SK-N-MC (cell line): ENCODE measurements around the gene MRPL53.
"Not testable (repeated sequence)": the region's sequence is repeated elsewhere in the genome, so short reads cannot be mapped to it uniquely, and the experiment has no call there.

Experiments
- DNase-seq: peaks from one replicate; pipeline ENCODE4 v3.0.0-alpha.2; 2011; ENCODE audit warnings: low read depth, low spot score
- H3K27ac ChIP-seq: fragments of 200-600 bp; sonication (generic); 2 replicates; pipeline ENCODE4 v1.5.1; 2016; ENCODE audit warnings: mixed run types
- H3K36me3 ChIP-seq: fragments of 200-600 bp; sonication (generic); 2 replicates; pipeline ENCODE4 v1.6.1; 2017; ENCODE audit warnings: antibody characterized with exemption, low read length, mixed read lengths; ENCODE audit not compliant: insufficient read depth
- H3K4me3 ChIP-seq: fragments of 200-600 bp; sonication (generic); 2 replicates; pipeline ENCODE4 v1.5.1; 2016
- H3K9ac ChIP-seq: fragments of 200-600 bp; sonication (generic); 2 replicates; pipeline ENCODE4 v1.8.0; 2017; ENCODE audit warnings: mixed run types, mixed read lengths; ENCODE audit not compliant: insufficient read length
- H3K9me3 ChIP-seq: fragments of 200-600 bp; sonication (generic); 2 replicates; pipeline ENCODE4 v1.6.1; 2017; ENCODE audit warnings: low read depth, mild to moderate bottlenecking, antibody characterized with exemption, low read length, moderate library complexity, mixed read lengths
- EZH2 ChIP-seq: fragments of 200-600 bp; sonication (generic); IDR thresholded peaks from one replicate; pipeline ENCODE4 v1.6.1; 2017; ENCODE audit warnings: antibody characterized with exemption
- FOXP2 ChIP-seq: optimal IDR thresholded peaks from 2 replicates; pipeline ENCODE3; 2011; ENCODE audit warnings: mild to moderate bottlenecking, moderate library complexity; ENCODE audit not compliant: insufficient read depth; ENCODE audit errors: extremely low read length, control extremely low read depth
- POLR2AphosphoS5 ChIP-seq: IDR thresholded peaks from 2 replicates; pipeline ENCODE4 v1.6.1; 2012; ENCODE audit warnings: mild to moderate bottlenecking, low read depth, low read length, borderline replicate concordance

The MRPL53 gene

GRCh38 chr2:74447230-74447999, 25.1 kb downstream of the MRPL53 start:
- Histone ChIP-seq H3K9ac (no peak overlapping the region), H3K27ac (no peak overlapping the region), H3K36me3 (no peaks in the 10 kb centered on the region), H3K4me3 (no peak overlapping the region), H3K9me3 (no peaks in the 10 kb centered on the region)
- TF ChIP-seq FOXP2 (no peak), EZH2 (no peak)
- DNase-seq, result no peak

GRCh38 chr2:74444498-74445318, 27.8 kb downstream of the MRPL53 start:
- Histone ChIP-seq H3K9me3 (no peaks in the 10 kb centered on the region), H3K36me3 (no peaks in the 10 kb centered on the region), H3K4me3 (no peak overlapping the region), H3K27ac (no peak overlapping the region), H3K9ac (no peak overlapping the region)
- no peak for DNase-seq
- TF ChIP-seq EZH2 (no peak), FOXP2 (no peak), POLR2AphosphoS5 (no peak)

DNA sequence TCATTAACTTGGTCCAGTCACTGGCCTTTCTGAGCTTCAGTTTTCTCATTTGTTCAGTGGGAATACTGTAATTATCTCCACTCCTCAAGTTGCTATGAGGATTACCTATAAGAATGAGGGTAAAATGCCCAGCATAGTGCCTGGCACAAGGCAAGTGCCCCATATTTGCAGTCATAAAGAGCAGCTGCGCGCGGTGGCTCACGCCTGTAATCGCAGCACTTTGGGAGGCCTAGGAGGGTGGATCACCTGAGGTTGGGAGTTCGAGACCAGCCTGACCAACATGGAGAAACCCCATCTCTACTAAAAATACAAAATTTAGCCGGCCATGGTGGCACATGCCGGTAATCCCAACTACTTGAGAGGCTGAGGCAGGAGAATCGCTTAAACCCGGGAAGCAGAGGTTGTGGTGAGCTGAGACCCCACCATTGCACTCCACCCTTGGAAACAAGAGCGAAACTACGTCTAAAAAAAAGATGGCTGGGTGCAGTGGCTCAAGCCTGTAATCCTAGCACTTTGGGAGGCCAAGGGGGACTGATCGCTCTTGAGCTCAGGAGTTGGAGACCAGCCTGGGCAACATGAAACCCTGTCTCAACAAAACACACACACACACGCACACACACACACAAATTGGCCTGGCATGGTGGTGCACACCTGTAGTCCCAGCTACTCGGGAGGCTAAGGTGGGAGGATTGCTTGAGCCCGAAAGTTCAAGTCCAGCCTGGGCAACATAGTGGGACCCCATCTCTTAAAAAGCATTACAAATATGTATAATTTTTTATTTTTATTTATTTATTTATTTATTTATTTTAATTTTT, 29.8 kb downstream of the MRPL53 start:
- H3K36me3 ChIP-seq, H3K9ac ChIP-seq, H3K4me3 ChIP-seq, H3K27ac ChIP-seq, DNase-seq, H3K9me3 ChIP-seq: not testable (repeated sequence)

DNA sequence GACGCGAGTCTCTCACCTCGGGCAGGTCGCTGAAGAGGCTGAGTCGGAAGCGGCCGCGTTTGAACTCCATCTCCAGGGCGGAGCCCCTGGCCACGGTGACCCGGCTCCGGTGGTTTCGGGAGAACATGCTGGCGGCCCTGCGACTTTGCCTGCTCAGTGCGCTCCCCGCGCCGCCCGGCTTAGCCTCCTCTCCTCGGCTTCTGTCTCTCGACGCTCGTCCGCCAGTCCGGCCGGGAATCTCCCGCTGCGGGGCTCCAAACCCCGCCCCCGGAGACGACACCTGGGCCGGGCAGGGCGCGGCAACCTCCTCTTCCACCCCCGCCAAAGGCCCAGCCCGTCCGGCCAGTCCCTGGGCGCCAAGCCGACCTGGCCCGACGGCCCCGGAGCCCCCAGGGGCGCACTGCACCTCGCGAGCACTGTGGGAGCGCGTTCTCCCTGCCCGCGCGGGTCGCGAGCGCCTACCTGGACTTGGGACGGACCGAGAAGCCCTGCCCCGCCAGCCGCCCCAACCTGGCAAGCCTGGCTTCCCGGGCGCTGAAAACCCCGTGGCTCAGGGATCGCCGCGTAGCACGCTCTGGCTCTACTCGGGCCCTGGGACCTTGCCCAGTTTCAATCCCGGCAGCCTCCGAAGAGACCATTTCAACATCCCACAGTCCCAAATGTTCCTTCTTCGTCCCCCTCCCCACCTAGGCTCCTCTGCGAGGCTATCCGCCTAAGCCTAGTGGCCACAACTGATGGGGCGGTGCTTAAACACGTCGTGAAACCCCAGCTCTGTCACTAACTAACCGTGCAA, 30.6 kb downstream of the MRPL53 start, which contains the start of gene RTKN:
RTKN (minus strand) TSS at position 248 of the 793 bp plus-strand sequence; CDS start at position 127, 121 bp downstream.
- peak within 1 kb of the TSS; percentile 79 for H3K4me3 ChIP-seq
- DNase-seq, result no peak

DNA sequence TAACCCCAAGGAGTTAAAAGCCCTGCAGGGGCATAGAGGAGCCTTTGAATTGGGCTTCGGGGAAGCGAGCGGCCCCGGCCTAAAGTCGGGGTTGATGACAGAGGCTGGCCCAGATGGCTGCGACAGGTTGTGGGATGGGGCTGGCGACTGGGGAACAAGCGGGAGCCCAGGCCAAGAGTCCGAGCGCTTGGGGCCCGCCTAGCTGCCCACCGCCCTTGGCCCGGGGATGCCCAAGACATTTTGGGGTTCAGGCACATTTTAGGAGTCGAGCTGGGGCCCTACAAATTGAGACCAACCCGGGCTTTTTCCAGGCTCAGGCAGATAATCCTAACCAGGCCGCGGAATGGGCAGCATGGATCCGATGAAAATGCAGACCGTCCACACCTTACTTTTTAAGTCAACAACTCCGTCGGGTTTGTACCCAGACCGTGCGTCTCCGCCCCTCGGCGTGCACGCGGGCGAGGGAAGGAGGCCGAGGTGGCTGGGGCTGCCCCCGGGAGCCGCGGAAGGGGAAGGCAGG, 31.2 kb downstream of the MRPL53 start:
- Histone ChIP-seq H3K27ac (no peak overlapping the region), H3K36me3 (no peaks in the 10 kb centered on the region), H3K9ac (no peak overlapping the region), H3K9me3 (no peaks in the 10 kb centered on the region), H3K4me3 (no peak overlapping the region)
- no peak for DNase-seq
- no peak for TF ChIP-seq POLR2AphosphoS5
- TF ChIP-seq EZH2, result no peak
- no peak for TF ChIP-seq FOXP2

More for the DNA sequence above, 30.6 kb downstream of the MRPL53 start, which contains the start of gene RTKN:
- no peaks in the 10 kb centered on the region for H3K36me3 ChIP-seq
- H3K9ac ChIP-seq, result peak within 1 kb of the TSS; percentile 80
- peak within 1 kb of the TSS; percentile 76 for H3K27ac ChIP-seq
- no peaks in the 10 kb centered on the region for H3K9me3 ChIP-seq
- no peak for TF ChIP-seq FOXP2
- TF ChIP-seq POLR2AphosphoS5, result no peak
- no peak for TF ChIP-seq EZH2

DNA sequence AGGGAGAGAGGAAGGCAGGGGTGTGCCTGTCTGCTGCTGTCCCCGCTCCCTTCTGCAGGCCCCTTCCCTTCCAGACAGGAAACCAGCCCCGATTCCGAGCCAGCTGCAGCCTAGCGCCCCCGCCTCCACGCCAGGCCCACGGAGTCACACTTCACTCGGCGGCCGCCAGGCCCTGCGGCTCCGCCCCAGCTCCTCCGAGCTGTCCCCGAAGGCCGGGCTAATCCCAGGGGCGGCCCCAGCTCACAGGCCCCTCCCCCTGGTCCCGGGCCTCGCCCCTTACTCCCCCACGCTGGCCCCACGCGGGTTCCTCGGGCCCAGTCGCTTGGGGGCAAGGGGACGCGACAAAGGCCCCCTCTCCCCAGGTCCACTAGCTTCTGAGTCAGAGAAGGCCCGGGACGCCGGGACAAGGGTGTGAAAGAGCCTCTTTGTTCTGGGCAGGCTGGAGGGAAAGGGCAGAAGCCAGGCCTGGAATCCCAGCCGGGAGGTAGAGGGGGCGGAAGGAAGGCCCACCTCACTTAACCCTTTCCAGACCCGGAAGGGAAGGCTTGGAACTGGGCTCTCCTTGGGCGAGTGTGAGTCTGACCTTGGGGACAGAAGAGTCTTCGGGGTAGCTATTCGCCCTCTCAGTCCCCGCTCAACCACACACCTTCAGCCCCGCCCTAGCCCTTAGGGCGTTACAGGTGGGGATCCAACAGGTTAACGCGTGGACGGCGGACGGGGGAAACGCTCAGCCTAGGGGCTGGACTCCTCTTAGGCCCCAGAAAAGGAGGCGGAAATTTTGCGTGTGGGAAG, 31.9 kb downstream of the MRPL53 start:
- peak overlapping the region; percentile 79 for H3K4me3 ChIP-seq
- TF ChIP-seq EZH2, result no peak
- TF ChIP-seq POLR2AphosphoS5, result peak; percentile 79; the same call in 1 of the 2 replicates
- TF ChIP-seq FOXP2, result no peak
- peak overlapping the region; percentile 76 for H3K27ac ChIP-seq
- DNase-seq, result no peak
- H3K36me3 ChIP-seq, result no peaks in the 10 kb centered on the region
- peak overlapping the region; percentile 80 for H3K9ac ChIP-seq
- H3K9me3 ChIP-seq, result no peaks in the 10 kb centered on the region

- TF ChIP-seq FOXP2 (no peak), POLR2AphosphoS5 (no peak), EZH2 (no peak)
- Histone ChIP-seq H3K36me3 (no peaks in the 10 kb centered on the region), H3K9ac (peak overlapping the region; percentile 80), H3K27ac (no peak overlapping the region), H3K4me3 (peak overlapping the region; percentile 79), H3K9me3 (no peaks in the 10 kb centered on the region)
- DNase-seq, result no peak
Measured at GRCh38 chr2:74439803-74440377, 32.6 kb downstream of the MRPL53 start.
